Stimulated activated naive B cell treated with anti-CD40 and anti-IgM and Interleukin-4, amounts not matched to agents 10 μg/mL and 1 μg/mL and 100 μg/mL, for 72 hours (primary cell): ENCODE results near the gene TRPV4.

Source experiments
- ATAC-seq, 2 donors: fragments of 150-1000 bp; cut with Tn5 transposase; replicated peaks; 2 replicates each; pipeline ENCODE4 v1.10.0; 2021; ENCODE audit warnings: moderate library complexity in 1 of 2
- DNase-seq: peaks from one replicate; pipeline ENCODE4 v3.0.0; 2021
- H3K27ac Mint-ChIP-seq: one replicate; pipeline ENCODE4 v1.8.0; 2022; ENCODE audit warnings: mild to moderate bottlenecking, mixed read lengths
- H3K27me3 Mint-ChIP-seq, 2 donors: one replicate each; pipeline ENCODE4 v1.8.0; 2022; ENCODE audit warnings: mixed read lengths in 2 of 2
- H3K36me3 Mint-ChIP-seq, 2 donors: one replicate each; pipeline ENCODE4 v1.8.0; 2022; ENCODE audit warnings: mixed read lengths in 2 of 2, mild to moderate bottlenecking in 1 of 2
- H3K4me1 Mint-ChIP-seq, 2 donors: one replicate each; pipeline ENCODE4 v1.8.0; 2022; ENCODE audit warnings: mixed read lengths in 2 of 2, mild to moderate bottlenecking in 1 of 2
- H3K4me3 Mint-ChIP-seq, 2 donors: one replicate each; pipeline ENCODE4 v1.8.0; 2022; ENCODE audit warnings: mild to moderate bottlenecking in 2 of 2, mixed read lengths in 2 of 2, moderate library complexity in 1 of 2
- H3K9me3 Mint-ChIP-seq, 2 donors: one replicate each; pipeline ENCODE4 v1.8.0; 2022; ENCODE audit warnings: mixed read lengths in 2 of 2, mild to moderate bottlenecking in 1 of 2

TRPV4 gene

DNA sequence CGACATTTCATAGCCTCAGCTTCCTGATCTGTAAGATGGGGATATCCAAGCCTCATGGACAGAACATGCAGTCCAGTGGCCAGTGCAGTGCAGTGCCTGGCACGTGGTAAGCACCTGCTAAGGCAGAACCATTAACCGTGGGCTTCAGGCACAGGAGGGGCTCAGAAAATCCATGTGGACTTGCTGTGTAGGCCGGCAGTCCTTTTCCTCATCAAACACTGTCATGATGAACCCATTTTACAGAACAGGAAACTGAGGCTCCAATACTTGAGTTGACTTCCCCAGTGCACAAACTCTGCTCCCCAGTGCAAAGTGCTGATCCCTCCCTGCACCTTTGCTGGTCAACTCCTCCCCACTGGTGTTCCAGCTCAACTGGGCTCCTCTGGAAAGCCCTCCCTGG, 18.0 kb downstream of the TRPV4 start:
- ATAC-seq (no peak), DNase-seq (no peak)
- H3K36me3 Mint-ChIP-seq, result no peaks in the 10 kb centered on the region

DNA sequence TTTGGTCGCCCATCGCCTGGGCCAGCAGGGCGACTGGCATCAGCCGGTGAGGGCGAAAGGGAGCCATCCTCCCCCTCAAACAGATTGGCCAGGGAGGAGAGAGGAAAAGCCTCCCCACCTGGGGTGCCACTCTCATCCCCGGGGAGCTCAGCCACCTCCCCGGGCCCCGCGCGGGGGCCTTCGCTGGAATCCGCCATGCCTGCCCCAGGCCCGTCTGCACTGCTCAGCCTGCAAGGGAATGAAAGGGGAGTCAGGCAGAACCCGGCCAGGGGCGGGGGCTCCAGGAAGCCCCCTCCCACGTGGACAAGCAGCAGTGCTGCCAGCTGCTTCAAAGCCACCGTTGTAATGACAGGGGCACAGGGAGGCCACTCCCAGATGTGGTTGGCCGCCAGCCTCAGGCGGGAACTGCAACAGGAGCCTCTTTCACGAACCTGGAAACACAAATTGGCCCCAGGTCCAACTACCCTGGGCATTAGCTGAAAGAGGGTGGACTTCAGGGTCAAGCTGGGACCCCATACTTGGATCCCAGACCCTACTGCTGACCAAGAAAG, 18.5 kb downstream of the TRPV4 start:
- no peak for DNase-seq
- Mint-ChIP-seq H3K9me3 (no peaks in the 10 kb centered on the region), H3K27ac (no peak overlapping the region), H3K36me3 (no peaks in the 10 kb centered on the region), H3K4me3 (no peak overlapping the region), H3K27me3 (peaks cover 0 to under 1% of the 10 kb centered on the region in 2 donors), H3K4me1 (no peaks in the 10 kb centered on the region)
- ATAC-seq, result no peak

More for the DNA sequence above, 18.0 kb downstream of the TRPV4 start:
- peaks cover 0 to 6% of the 10 kb centered on the region in 2 donors for H3K27me3 Mint-ChIP-seq
- no peaks in the 10 kb centered on the region for H3K9me3 Mint-ChIP-seq
- no peaks in the 10 kb centered on the region for H3K4me1 Mint-ChIP-seq
- no peak overlapping the region for H3K27ac Mint-ChIP-seq
- no peak overlapping the region for H3K4me3 Mint-ChIP-seq

DNA sequence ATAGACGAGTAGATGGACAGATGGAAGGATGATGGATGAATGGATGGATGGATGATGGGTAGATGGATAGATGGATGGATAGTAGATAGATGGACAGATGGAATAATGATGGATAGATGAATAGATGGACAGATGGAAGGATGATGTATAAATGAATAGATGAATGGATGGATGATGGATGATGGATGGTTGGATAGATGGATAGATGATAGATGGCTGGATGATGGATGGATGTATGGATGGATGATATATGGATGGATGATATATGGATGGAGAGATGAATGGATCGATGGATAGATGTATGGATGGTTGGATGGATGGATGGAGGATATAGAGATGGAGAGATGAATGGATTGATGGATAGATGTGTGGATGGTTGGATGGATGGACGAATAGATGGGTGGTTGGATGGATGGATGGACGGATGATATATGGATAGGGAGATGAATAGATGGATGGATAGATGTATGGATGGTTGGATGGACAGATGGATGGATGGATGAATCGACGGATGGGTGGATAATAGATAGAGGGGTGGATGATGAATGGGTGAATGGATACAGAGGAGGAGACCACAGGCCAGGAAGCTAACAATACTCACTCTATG, 19.3 kb downstream of the TRPV4 start:
- Mint-ChIP-seq H3K9me3 (no peaks in the 10 kb centered on the region), H3K4me3 (no peak overlapping the region), H3K27me3 (no peaks in the 10 kb centered on the region), H3K27ac (no peak overlapping the region), H3K4me1 (no peaks in the 10 kb centered on the region), H3K36me3 (no peaks in the 10 kb centered on the region)
- ATAC-seq (no peak), DNase-seq (no peak)

DNA sequence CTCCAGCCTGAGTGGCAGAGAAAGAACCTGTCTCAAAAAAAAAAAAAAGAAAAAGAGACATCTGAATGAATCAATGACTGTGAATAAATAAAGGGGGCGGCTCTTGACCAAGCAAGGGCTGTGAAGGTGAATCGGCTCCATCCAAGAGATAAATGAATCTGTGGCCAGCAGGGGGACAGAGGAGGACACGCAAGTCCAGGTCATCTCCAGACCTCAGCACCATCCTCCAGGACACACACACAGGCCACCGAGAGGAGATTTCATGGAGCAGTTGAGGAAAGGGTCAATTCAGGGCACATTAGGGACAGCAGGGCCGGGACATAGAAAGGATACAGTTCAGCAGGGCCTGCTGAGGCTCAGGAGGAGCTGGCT, 21.6 kb downstream of the TRPV4 start:
- no peak overlapping the region for H3K4me3 Mint-ChIP-seq
- H3K36me3 Mint-ChIP-seq, result no peaks in the 10 kb centered on the region
- H3K9me3 Mint-ChIP-seq, result no peaks in the 10 kb centered on the region
- no peak for DNase-seq
- H3K27ac Mint-ChIP-seq, result no peak overlapping the region
- H3K4me1 Mint-ChIP-seq, result no peaks in the 10 kb centered on the region
- ATAC-seq, result no peak
- no peaks in the 10 kb centered on the region for H3K27me3 Mint-ChIP-seq

DNA sequence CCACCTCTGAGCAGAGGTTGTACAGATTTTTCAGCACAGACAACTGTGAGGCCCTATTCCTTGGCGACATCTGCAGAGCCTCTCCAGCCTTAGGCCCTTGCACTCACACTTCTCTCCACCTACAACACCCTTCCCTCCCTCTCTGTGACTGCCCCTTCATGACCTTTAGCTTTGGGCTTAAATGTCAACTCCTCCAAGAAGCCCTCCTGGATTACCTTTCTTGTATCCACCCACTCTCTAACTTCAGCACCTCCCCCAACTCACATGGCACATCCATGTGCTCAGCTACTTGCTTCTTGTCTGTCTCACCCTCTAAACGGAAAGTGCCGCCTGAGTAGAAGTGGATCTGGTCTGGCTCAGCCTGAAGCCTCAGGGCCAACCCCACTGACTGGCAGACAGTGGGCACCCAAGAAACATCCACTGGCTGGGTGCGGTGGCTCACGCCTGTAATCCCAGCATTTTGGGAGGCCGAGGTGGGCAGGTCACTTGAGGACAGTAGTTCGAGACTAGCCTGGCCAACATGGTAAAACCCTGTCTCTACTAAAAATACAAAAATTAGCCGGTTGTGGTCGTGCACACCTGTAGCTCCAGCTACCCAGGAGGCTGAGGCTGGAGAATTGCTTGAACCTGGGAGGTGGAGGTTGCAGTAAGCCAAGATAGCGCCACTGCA, 22.1 kb downstream of the TRPV4 start:
- no peak for DNase-seq
- no peak overlapping the region for H3K27ac Mint-ChIP-seq
- H3K4me3 Mint-ChIP-seq, result no peak overlapping the region
- H3K36me3 Mint-ChIP-seq, result no peaks in the 10 kb centered on the region
- H3K4me1 Mint-ChIP-seq, result no peaks in the 10 kb centered on the region
- no peaks in the 10 kb centered on the region for H3K27me3 Mint-ChIP-seq
- no peak for ATAC-seq
- no peaks in the 10 kb centered on the region for H3K9me3 Mint-ChIP-seq

DNA sequence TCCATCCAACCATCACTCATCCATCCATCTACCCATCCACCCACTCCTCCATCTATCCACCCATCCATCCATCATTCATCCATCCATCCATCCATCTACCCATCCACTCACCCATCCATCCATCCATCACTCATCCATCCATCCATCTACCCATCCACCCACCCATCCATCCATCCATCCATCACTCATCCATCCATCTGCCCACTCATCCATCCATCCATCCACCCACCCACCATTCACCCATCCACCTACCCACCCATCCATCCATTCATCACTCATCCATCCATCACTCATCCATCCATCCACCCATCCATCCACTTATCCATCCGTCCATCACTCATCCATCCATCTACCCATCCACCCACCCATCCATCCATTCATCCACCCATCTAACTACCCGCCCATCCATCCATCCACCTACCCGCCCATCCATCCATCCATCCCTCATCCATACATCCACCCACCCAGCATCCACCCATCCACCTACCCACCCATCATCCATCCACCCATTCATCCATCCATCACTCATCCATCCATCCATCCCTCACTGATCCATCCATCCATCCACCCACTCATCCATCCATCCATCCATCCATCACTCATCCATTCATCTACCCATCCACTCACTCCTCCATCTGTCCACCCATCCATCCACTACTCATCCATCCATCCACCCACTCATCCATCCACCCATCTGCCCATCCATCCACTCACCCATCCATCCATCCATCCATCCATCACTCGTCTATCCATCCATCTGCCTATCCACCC, 24.1 kb downstream of the TRPV4 start:
- DNase-seq, result no peak
- H3K36me3 Mint-ChIP-seq, result no peaks in the 10 kb centered on the region
- ATAC-seq, result no peak
- H3K27me3 Mint-ChIP-seq, result no peaks in the 10 kb centered on the region
- H3K9me3 Mint-ChIP-seq, result no peaks in the 10 kb centered on the region
- no peak overlapping the region for H3K27ac Mint-ChIP-seq
- H3K4me3 Mint-ChIP-seq, result no peak overlapping the region
- H3K4me1 Mint-ChIP-seq, result peaks cover 0 to 2% of the 10 kb centered on the region in 2 donors

DNA sequence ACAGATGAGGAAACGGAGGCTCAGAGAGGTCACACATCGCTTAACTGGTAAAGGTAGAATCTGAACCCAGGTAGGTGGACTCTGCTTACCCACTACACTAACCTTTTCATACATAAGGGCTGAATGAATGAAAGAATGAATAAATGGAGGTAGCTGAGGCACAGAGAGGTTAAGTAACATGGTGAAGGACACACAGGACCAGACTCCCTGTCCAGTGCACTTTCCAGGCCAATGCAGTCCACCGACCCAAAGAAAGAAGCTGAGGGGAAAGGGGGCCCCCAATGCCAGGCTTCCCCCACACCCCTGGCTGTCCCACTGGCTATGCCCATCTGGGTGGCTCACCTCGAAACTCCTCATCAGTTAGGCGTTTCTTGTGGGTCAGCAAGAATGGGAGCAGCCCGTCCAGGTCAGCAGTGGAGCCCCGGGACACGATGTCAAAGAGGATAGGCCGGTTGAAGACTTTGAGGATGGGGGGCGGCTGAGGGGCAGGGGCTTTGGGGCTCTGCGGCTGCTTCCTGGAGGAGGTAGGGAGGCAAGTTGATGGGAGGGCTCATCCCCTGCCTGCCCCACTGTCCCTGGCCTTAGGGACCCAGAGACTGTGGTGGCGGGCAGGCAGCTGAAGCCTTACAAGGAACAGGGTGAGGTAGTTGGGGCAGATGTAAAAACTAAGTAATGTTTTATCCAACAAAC, 25.1 kb downstream of the TRPV4 start:
- Mint-ChIP-seq H3K9me3 (no peaks in the 10 kb centered on the region), H3K36me3 (no peaks in the 10 kb centered on the region), H3K4me1 (peaks cover 0 to 2% of the 10 kb centered on the region in 2 donors), H3K27me3 (no peaks in the 10 kb centered on the region), H3K4me3 (no peak overlapping the region), H3K27ac (no peak overlapping the region)
- DNase-seq, result no peak
- no peak for ATAC-seq

DNA sequence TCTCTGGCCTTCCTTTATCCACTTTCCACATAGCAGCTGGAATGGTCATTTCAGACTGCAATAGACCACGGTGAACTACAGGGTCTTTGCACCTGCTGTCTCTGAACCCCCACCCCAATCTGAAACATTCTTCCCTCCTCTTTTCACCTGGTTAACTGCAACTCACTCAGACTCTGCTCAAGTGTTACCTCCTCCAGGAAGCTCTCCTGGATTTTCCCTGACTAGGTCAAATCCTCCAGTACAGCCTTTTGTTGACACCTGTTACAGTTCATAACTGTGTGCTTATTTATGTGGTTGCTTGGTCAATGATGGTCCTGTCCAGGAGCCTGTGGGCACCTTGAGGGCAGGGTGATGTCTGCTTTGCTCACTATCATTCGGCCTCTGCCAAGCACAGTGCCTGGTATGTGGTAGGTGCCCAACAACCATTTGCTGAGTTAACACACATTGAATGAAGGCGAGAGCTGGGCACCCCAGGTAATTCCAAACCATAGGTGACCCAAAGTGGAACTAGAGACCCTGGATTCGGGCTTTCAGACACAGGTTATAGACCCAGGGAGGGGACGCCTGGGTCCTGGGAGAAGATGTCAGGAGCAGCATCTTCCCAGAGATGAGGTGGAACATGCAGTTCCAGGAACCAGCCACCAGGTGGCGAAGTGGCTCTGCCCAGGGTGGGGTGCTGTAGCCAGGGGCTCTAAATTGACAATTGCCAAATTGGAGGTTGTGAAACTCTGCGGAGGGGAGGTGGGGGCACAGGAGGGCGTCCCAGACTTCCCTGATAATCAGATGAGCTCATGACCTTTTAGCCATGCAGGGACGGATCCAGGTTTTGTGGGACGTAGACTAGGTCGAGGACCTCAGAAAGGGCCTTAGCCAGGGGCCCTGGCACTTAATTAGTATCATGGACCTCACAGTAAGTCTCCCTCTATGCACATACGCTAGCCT, 28.1 kb downstream of the TRPV4 start:
- no peaks in the 10 kb centered on the region for H3K9me3 Mint-ChIP-seq
- H3K4me3 Mint-ChIP-seq, result no peak overlapping the region
- H3K27ac Mint-ChIP-seq, result no peak overlapping the region
- DNase-seq (peak; percentile 30), ATAC-seq (peak; percentile 70 to 83)
- no peaks in the 10 kb centered on the region for H3K36me3 Mint-ChIP-seq
- peaks cover 0 to 2% of the 10 kb centered on the region in 2 donors for H3K4me1 Mint-ChIP-seq
- no peaks in the 10 kb centered on the region for H3K27me3 Mint-ChIP-seq

DNA sequence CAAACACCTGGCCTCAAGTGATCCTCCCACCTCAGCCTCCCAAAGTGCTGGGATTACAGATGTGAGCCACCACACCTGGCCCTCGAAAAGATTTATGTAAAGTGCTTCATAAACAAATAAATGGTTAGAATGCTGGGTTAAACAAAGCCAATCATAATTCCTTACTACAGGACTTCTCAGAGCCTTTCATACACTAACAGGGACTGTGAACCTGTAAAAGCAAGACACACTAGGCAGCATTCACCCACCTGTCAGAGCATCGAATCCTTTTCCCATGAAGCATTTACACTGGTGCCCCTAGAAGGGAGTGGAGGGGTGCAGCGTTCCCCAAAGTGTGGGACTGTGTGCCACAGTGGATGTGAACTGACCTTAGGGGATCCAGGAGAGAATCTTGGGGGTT, 29.5 kb downstream of the TRPV4 start:
- no peak overlapping the region for H3K27ac Mint-ChIP-seq
- no peaks in the 10 kb centered on the region for H3K9me3 Mint-ChIP-seq
- H3K4me1 Mint-ChIP-seq, result peaks cover 0 to 2% of the 10 kb centered on the region in 2 donors
- no peak overlapping the region for H3K4me3 Mint-ChIP-seq
- H3K27me3 Mint-ChIP-seq, result peaks cover 0 to under 1% of the 10 kb centered on the region in 2 donors
- H3K36me3 Mint-ChIP-seq, result no peaks in the 10 kb centered on the region
- DNase-seq (no peak), ATAC-seq (no peak)

DNA sequence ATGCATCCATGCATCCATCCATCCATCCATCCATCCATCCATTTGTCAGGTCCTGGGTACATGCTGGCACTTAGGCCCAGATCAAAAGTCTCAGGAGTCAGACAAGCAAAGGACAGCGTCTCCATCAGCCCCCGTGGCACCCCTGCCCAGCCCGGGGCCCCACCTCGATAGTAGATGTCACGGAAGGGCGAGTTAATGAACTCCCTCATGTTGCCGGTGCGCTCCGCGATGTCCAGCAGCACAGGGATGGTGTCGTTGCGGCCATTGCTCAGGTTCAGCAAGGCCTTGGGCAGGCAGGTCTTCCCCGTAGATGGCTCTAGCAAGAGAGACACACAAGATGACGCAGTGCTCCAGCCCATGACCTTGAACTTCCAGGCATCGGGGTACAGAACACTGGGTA, 30.4 kb downstream of the TRPV4 start:
- DNase-seq, result no peak
- H3K4me1 Mint-ChIP-seq, result peaks cover 0 to 2% of the 10 kb centered on the region in 2 donors
- H3K27me3 Mint-ChIP-seq, result peaks cover 6 to 9% of the 10 kb centered on the region in 2 donors
- H3K36me3 Mint-ChIP-seq, result no peaks in the 10 kb centered on the region
- H3K9me3 Mint-ChIP-seq, result no peaks in the 10 kb centered on the region
- no peak overlapping the region for H3K27ac Mint-ChIP-seq
- no peak overlapping the region for H3K4me3 Mint-ChIP-seq
- ATAC-seq, result no peak

DNA sequence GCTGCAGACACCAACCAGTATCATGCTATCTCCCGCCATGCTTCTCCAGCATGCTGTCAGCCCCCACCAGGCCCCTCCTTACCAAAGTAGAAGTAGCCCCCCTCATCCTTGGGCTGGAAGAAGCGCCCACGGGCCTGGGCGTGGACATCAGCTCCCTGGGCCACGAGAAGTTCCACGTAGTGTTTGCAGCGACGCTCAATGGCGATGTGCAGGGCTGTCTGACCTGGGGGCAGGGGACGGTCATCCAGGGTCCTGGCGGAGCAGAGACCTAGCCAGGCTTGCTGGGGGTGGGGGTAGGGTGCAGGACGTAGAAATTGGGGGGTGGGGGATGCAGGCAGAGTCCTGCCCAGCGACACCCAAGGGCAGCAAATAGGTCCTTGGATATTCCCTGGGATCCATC, 32.7 kb downstream of the TRPV4 start:
- DNase-seq, result no peak
- Mint-ChIP-seq H3K36me3 (no peaks in the 10 kb centered on the region), H3K4me3 (no peak overlapping the region), H3K9me3 (no peaks in the 10 kb centered on the region), H3K27ac (no peak overlapping the region), H3K4me1 (peaks cover 0 to 2% of the 10 kb centered on the region in 2 donors), H3K27me3 (peaks cover 12 to 14% of the 10 kb centered on the region in 2 donors)
- no peak for ATAC-seq

DNA sequence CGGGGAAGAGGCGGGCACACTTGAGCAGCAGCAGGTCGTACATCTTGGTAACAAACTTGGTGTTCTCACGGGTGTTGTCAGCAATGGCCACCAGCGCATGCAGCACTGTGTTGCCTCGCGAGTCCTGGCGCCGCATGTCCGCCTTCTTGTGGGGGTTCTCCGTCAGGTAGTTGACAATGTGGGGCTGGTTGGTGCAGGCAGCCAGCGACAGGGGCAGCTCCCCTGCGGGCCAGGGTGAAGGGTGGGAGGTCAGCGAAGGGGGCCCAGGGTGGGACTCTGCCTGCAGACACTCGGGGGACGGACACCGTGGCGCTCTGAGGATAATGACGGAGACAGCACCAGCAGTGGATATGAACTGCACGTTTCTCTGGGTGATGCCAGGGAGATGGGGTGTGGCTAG, 34.5 kb downstream of the TRPV4 start:
- Mint-ChIP-seq H3K4me1 (no peaks in the 10 kb centered on the region), H3K9me3 (no peaks in the 10 kb centered on the region), H3K27ac (no peak overlapping the region), H3K4me3 (no peak overlapping the region), H3K27me3 (peaks cover 13 to 16% of the 10 kb centered on the region in 2 donors), H3K36me3 (no peaks in the 10 kb centered on the region)
- ATAC-seq (no peak), DNase-seq (no peak)

DNA sequence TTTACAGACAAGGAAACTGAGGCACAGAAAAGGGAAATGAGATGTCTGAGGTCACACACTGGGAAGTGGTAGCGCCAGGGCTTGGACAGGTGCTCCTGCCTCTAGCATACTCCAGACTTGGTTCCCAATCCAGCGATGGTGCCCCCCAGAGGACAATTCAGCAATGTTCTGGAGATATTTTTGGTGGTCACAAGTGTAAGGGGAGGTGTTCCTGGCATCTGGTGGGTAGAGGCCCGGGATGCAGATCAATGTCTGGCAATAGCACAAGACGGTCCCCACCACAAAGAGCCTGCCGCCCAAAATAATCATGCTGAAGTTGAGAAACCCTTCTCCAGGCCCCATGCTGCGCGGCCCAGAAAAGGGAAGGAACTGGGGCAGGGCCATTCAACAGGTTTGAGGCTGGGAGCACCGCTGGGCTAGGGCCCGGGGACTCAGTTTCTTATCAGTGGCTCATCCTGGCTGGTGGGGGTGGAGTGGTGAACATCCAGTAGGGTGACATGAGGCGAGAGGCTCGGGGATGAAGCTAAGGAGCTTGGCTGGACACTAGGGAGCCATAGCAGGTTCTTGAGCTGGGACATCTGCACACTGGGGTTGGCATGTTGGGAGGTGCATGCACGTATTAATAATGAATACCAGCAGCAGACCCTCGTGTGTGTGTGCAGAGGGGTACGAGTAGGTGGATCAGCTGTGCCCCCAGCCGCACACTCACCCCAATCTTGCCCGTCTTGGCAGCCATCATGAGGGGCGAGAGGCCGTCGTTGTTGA, 35.1 kb downstream of the TRPV4 start:
- DNase-seq (no peak), ATAC-seq (no peak)
- H3K36me3 Mint-ChIP-seq, result no peaks in the 10 kb centered on the region
- H3K4me3 Mint-ChIP-seq, result no peak overlapping the region
- H3K4me1 Mint-ChIP-seq, result no peaks in the 10 kb centered on the region
- no peaks in the 10 kb centered on the region for H3K9me3 Mint-ChIP-seq
- no peak overlapping the region for H3K27ac Mint-ChIP-seq
- peaks cover 17 to 22% of the 10 kb centered on the region in 2 donors for H3K27me3 Mint-ChIP-seq
